Activated naive CD4-positive, alpha-beta T cell treated with anti-CD3 and anti-CD28 coated beads, Interleukin-2, amount 10 ng/mL, durations not matched to agents 7 days and 5 days (primary cell): ENCODE measurements around the gene STK11IP.

Source experiments
- CTCF ChIA-PET: fragments of 350-600 bp; sonication (Branson Sonifier 250); formaldehyde crosslinking; loops from one replicate; lab custom pipeline; 2021; ENCODE audit warnings: antibody characterized with exemption; lab: Charles Lee
- DNase-seq: peaks from one replicate; pipeline ENCODE4 v3.0.0-alpha.2; 2020
- H3K27ac Mint-ChIP-seq: one replicate; pipeline ENCODE4 v1.8.0; 2021; ENCODE audit warnings: mild to moderate bottlenecking, moderate library complexity, mixed read lengths
- H3K27me3 Mint-ChIP-seq: one replicate; pipeline ENCODE4 v1.8.0; 2021; ENCODE audit warnings: mild to moderate bottlenecking, mixed read lengths
- H3K36me3 Mint-ChIP-seq: one replicate; pipeline ENCODE4 v1.8.0; 2021; ENCODE audit warnings: mixed read lengths
- H3K4me1 Mint-ChIP-seq: one replicate; pipeline ENCODE4 v1.8.0; 2021; ENCODE audit warnings: mixed read lengths
- H3K4me3 Mint-ChIP-seq: one replicate; pipeline ENCODE4 v1.8.0; 2021; ENCODE audit warnings: mild to moderate bottlenecking, moderate library complexity, mixed read lengths
- H3K9me3 Mint-ChIP-seq: one replicate; pipeline ENCODE4 v1.8.0; 2021; ENCODE audit warnings: mixed read lengths

STK11IP gene

GRCh38 chr2:219662566-219662965 lies 64.9 kb downstream of the STK11IP start:
- DNase-seq: no peak
- no peaks in the 10 kb centered on the region for H3K9me3 Mint-ChIP-seq
- no peaks in the 10 kb centered on the region for H3K36me3 Mint-ChIP-seq
- no peak overlapping the region for H3K4me3 Mint-ChIP-seq
- H3K27me3 Mint-ChIP-seq: peaks cover 13% of the 10 kb centered on the region
- H3K27ac Mint-ChIP-seq: no peak overlapping the region
- CTCF ChIA-PET: no interaction called here
- no peaks in the 10 kb centered on the region for H3K4me1 Mint-ChIP-seq

- no peak for DNase-seq
- no peaks in the 10 kb centered on the region for H3K36me3 Mint-ChIP-seq
- no peaks in the 10 kb centered on the region for H3K4me1 Mint-ChIP-seq
- H3K9me3 Mint-ChIP-seq: no peaks in the 10 kb centered on the region
- no peak overlapping the region for H3K4me3 Mint-ChIP-seq
- CTCF ChIA-PET: no interaction called here
- H3K27me3 Mint-ChIP-seq: peaks cover 9% of the 10 kb centered on the region
- no peak overlapping the region for H3K27ac Mint-ChIP-seq
Measured at GRCh38 chr2:219663116-219663762, 65.6 kb downstream of the STK11IP start.

GRCh38 chr2:219664041-219664440 lies 66.4 kb downstream of the STK11IP start:
- peaks cover 6% of the 10 kb centered on the region for H3K27me3 Mint-ChIP-seq
- H3K4me1 Mint-ChIP-seq: no peaks in the 10 kb centered on the region
- no peaks in the 10 kb centered on the region for H3K9me3 Mint-ChIP-seq

GRCh38 chr2:219664944-219665343 lies 67.3 kb downstream of the STK11IP start:
- H3K27me3 Mint-ChIP-seq: no peaks in the 10 kb centered on the region
- DNase-seq: no peak
- no peaks in the 10 kb centered on the region for H3K9me3 Mint-ChIP-seq
- no peak overlapping the region for H3K4me3 Mint-ChIP-seq
- no peaks in the 10 kb centered on the region for H3K36me3 Mint-ChIP-seq
- no peaks in the 10 kb centered on the region for H3K4me1 Mint-ChIP-seq
- CTCF ChIA-PET: interaction anchor here (1.4 kb wide), 1 partner anchor 25 kb away, joined by 3 read pairs; no protein-coding TSS in a partner anchor
- no peak overlapping the region for H3K27ac Mint-ChIP-seq

More at GRCh38 chr2:219664041-219664440, 66.4 kb downstream of the STK11IP start:
- no peak overlapping the region for H3K4me3 Mint-ChIP-seq
- CTCF ChIA-PET: interaction anchor here (1.4 kb wide), 1 partner anchor 26 kb away, joined by 3 read pairs; no protein-coding TSS in a partner anchor
- DNase-seq: no peak
- H3K27ac Mint-ChIP-seq: no peak overlapping the region
- H3K36me3 Mint-ChIP-seq: no peaks in the 10 kb centered on the region

GRCh38 chr2:219665926-219666325 lies 68.3 kb downstream of the STK11IP start:
- Mint-ChIP-seq H3K4me1 (no peaks in the 10 kb centered on the region), H3K27ac (no peak overlapping the region), H3K36me3 (no peaks in the 10 kb centered on the region), H3K4me3 (no peak overlapping the region), H3K9me3 (no peaks in the 10 kb centered on the region), H3K27me3 (no peaks in the 10 kb centered on the region)
- DNase-seq: no peak
- CTCF ChIA-PET: no interaction called here
